Transverse colon (tissue), 4 donors: ENCODE measurements around the gene MYZAP.

Experiments used
- EP300 ChIP-seq: sonication (generic); formaldehyde crosslinking; IDR thresholded peaks from one replicate; pipeline ENCODE4 v1.6.1; 2017; ENCODE audit warnings: antibody characterized with exemption, low read depth
- POLR2A ChIP-seq: fragments of 450-650 bp; IDR thresholded peaks from one replicate; pipeline ENCODE4 v1.6.1; 2016; ENCODE audit warnings: antibody characterized with exemption, mild to moderate bottlenecking, moderate library complexity
- POLR2AphosphoS5 ChIP-seq, 3 donors: sonication (generic); formaldehyde crosslinking; IDR thresholded peaks; one replicate each; pipeline ENCODE4 v1.6.1; 2016; ENCODE audit warnings: antibody characterized with exemption in 3 of 3
- TF ChIP-seq, protein P1 (sequence below), 5 experiments: fragments of 200-600 bp in 3 of 5; fragments of 450-650 bp in 2 of 5; sonication (generic) in 3 of 5; IDR thresholded peaks; 1 replicate in 2 of 5; 2 replicates in 3 of 5; pipeline ENCODE4 v1.5.1; 2016 to 2017; ENCODE audit warnings: antibody characterized with exemption in 5 of 5, inconsistent platforms in 3 of 5, mild to moderate bottlenecking in 2 of 5, moderate library complexity in 1 of 5

DNA sequence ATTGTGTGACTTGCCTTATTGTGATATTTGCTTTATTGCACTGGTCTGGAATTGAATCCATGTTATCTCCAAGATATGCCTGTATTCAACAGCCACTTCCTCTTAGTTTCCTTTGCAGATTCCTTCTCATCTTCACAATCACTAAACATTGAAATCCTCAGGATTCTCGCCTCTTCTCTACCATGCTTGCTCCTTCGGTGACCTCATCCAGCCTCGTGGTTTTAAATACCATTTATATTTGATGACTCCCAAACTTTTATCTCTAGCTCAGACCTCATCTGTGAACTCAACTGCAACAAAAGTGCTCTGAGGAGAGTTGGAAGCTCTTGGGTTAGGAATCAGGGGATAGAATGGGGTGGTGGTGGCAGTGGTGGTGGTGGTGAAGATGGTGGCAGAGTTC, 134.7 kb downstream of the MYZAP start:
- TF ChIP-seq, protein P1, sequence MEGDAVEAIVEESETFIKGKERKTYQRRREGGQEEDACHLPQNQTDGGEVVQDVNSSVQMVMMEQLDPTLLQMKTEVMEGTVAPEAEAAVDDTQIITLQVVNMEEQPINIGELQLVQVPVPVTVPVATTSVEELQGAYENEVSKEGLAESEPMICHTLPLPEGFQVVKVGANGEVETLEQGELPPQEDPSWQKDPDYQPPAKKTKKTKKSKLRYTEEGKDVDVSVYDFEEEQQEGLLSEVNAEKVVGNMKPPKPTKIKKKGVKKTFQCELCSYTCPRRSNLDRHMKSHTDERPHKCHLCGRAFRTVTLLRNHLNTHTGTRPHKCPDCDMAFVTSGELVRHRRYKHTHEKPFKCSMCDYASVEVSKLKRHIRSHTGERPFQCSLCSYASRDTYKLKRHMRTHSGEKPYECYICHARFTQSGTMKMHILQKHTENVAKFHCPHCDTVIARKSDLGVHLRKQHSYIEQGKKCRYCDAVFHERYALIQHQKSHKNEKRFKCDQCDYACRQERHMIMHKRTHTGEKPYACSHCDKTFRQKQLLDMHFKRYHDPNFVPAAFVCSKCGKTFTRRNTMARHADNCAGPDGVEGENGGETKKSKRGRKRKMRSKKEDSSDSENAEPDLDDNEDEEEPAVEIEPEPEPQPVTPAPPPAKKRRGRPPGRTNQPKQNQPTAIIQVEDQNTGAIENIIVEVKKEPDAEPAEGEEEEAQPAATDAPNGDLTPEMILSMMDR (IDR thresholded peaks at IDR 0.05): no peak
- TF ChIP-seq POLR2A (no peak), POLR2AphosphoS5 (IDR thresholded peaks at IDR 0.05) (no peak), EP300 (no peak)
